GM21825 (cell line): ENCODE measurements around the gene SUPT6H.
"Not testable (repeated sequence)": the region's sequence is repeated elsewhere in the genome, so short reads cannot be mapped to it uniquely, and the experiment has no call there.

Experiments
- ATAC-seq: cut with Tn5 transposase; IDR thresholded peaks from one replicate; pipeline ENCODE4 v1.9.1; 2021; ENCODE audit warnings: mild to moderate bottlenecking, moderate library complexity; ENCODE audit not compliant: unreplicated experiment

The SUPT6H gene

GRCh38 chr17:28717578-28718332 lies 55.8 kb downstream of the SUPT6H start, which contains the start of gene RAB34:
RAB34 (minus strand) TSS chr17:28717868; CDS start chr17:28717266, 602 bp downstream.
- ATAC-seq = no peak

DNA sequence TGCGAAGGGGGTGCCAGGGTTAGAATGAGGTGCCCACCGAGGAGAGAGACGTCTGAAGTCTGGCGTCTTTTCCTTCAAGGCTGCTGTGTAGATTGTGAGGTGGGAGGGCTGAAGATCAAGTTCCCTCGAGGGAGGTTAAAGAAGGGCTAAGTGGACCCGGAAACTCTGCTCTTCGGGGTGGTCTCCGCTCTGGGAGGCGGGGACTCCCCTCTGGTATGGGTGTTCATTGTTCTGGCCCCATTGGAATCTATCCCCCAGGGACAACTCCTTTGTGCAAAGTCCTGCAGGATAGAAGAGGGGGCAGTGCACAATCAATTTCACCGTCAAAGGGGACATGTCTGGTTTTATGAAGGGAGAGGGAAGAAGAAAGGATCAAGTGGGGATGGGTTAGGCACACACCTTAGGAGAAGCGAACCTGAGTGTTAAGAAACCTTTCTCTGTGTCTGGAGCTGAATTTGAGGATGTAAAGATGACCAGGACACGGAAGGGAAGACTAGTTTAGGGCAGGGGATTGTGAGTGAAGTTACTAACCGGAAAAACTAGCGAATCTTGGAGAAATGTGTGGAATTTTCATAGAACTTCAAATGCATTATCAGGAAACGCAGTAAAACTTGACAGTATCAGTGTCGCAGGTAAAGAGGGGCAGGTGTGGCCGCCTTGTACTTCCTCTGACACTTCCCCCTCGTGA lies 56.5 kb downstream of the SUPT6H start:
- ATAC-seq = no peak

DNA sequence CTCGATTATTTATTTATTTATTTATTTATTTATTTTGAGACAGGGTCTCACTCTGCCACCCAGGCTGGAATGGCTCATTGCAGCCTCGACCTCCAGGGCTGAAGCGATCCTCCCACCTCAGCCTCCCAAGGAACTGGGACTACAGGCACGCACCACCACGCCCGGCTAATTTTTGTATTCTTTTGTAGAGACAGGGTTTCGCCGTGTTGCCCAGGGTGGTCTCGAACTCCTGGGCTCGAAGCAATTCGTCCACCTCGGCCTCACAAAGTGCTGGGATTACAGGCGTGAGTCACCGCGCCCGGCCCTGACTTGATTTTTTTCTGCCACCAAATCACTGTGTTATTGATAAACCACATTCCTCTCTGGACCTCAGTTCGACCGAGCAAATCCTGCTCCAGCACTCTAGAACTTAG lies 57.0 kb downstream of the SUPT6H start:
- ATAC-seq = no peak

DNA sequence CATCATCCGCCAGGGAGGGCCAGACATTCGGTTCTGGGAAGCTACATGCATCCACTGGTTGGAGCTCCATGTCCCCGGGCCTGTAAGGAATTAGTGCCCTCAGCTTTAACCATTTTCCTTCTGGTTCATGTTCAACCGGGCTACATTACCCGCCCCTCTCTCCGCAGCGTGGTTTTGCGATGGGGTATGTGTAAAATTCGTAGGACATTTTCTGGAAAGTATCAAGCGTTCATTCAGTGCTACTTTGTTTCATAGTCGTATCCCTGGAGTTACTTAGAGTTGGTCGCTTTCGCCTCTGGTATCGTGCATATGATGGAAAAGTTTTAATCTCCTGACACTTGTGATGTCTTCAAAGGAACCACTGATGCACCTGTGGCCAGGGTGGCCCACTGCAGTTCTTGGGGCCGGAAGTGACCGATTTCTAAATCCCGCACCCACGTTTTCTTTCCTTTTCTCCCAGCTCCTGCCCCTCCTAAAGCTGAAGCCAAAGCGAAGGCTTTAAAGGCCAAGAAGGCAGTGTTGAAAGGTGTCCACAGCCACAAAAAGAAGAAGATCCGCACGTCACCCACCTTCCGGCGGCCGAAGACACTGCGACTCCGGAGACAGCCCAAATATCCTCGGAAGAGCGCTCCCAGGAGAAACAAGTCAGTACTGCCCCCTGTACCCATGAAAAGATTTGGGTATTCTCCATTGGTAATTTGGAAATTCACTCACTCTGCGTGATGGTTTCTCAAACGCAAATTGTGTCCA lies 58.4 kb downstream of the SUPT6H start:
- no peak for ATAC-seq

DNA sequence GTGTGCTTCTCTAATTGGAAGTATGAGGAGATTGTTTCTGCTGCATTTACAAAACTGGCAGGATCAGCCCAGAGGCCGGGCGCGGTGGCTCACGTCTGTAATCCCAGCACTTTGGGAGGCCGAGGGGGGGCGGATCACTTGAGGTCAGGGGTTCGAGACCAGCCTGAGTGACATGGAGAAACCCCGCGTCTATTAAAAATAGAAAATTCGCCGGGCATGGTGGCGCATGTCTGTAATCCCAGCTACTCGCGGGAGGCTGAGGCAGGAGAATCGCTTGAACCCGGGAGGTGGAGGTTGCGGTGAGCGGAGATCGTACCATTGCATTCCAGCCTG lies 59.0 kb downstream of the SUPT6H start:
- ATAC-seq = not testable (repeated sequence)

DNA sequence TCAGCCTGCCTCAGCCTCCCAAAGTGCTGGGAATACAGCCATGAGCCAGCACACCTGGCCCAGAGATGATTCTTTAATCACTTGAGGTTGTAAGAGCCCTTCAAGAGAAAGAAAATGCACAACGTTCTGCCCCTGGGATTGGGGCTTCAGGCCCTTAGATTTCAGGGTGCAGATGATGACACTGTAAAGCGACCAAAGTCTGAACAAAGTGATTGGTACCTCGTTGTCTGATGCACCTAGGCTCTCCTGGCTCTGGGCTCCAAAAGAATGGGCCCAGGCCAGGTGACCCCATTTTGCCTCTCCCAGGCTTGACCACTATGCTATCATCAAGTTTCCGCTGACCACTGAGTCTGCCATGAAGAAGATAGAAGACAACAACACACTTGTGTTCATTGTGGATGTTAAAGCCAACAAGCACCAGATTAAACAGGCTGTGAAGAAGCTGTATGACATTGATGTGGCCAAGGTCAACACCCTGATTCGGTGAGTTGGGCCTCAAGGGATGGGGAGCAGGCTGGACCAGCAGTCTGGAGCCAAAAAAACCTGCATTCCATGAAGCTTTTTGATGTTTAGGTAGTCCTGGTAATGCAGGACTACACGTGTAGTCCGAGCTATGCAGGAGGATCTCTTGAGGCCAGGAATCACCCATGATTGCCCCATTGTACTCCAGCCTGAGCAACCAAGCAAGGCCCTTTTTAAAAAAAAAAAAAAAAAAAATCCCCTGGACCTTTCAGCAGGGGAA lies 60.6 kb downstream of the SUPT6H start:
- ATAC-seq = no peak

GRCh38 chr17:28723159-28723835 lies 61.3 kb downstream of the SUPT6H start:
- no peak for ATAC-seq

DNA sequence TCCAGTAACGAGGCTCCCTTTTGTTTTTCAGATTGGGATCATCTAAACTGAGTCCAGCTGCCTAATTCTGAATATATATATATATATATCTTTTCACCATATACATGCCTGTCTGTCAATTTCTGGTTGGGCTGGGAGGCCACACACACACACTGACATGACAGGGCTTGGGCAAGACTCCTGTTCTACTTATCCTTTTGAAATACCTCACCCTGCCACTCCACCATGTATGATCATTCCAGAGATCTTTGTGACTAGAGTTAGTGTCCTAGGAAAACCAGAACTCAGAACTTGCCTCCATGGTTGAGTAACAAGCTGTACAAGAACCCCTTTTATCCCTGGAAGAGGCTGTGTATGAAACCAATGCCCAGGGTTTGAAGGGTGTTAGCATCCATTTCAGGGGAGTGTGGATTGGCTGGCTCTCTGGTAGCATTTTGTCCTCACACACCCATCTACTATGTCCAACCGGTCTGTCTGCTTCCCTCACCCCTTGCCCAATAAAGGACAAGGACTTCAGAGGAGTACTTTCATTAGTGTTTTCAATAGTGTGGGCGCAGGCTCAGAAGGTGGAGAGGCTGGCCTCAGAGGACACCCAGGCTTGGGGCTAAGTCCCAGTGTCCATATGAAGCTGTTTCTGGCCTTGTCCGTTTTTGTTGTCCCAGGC lies 62.0 kb downstream of the SUPT6H start:
- ATAC-seq = not testable (repeated sequence)

DNA sequence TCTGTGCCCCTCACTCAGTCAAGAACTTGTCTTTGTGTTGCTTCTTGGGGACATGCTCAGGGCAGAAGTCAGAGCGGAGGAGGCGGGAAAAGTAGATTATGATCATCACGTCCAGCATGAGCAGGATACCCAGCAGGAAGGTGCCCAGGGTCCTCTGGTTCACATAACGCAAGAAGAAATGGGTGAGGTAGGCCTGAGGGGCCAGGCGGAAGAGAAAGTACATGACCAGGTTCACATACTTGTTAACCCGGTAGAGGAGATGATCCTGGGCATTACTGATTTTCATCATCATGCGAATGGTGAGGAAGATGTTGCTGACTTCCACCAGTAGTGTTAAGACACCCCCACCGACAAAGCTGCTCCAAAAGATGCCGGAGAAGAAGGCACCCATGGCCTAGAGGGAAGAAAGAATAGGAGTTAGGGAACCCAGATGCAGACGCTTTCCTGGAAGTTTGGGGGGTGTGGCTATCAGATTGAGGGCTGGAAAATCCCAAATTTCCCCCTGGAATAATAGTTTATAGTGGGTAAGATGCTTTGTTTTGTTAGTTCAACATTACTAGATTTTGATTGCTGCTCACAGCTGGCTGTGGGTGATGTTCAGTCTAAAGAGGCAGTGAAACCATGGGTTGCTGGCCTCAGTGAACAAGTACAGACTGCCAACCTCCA lies 62.6 kb downstream of the SUPT6H start:
- ATAC-seq = no peak

DNA sequence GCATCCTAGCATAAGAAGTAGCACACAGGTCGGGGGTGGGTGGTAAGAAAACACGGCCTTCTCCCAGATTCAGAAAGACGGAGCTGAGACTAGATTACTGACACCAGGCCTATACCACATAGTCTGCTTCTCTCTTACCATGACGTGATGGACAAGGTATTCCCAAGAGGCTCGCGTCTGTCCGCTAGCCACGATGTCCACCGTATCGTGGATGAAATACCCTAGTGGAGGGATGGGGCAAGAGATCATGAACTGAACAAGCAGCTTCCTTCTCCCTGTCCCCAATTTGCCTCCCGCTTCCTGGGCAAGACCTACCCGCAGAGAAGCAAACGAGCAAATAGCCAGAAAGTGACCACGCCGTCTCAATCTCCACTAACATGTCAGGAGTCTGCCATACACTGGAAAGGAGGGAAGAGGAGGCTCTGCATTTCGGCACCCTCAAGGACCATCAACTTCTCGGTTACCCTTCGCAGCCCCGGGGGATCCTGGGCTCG lies 63.2 kb downstream of the SUPT6H start:
- ATAC-seq = no peak

- no peak for ATAC-seq
These were observed 63.7 kb downstream of the SUPT6H start for GRCh38 chr17:28725660-28726225.

DNA sequence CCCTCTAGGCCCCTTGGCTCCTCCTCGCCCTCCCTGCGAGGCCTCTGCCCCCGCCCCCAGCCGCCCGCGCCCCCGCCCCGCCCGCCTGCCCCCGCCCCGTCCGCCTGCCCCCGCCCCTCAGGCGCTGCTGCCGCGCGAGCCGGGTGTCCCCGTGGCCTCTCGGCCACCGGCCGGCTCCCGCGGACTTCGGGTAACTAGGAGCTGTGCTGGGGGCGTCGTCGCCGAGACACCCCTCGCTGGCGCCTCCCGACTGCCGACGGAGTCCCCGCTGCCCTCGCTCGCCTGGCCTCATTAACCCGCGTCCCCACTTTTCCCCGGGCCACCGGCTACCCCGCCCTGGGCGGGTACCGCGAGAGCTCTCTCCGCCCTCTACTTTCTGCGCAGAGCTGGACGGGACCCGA lies 64.2 kb downstream of the SUPT6H start, which contains the start of gene TLCD1:
TLCD1 (minus strand) TSS at position 8 of the 401 bp plus-strand sequence. CDS start 136 bp downstream, outside the sequence.
- no peak for ATAC-seq

DNA sequence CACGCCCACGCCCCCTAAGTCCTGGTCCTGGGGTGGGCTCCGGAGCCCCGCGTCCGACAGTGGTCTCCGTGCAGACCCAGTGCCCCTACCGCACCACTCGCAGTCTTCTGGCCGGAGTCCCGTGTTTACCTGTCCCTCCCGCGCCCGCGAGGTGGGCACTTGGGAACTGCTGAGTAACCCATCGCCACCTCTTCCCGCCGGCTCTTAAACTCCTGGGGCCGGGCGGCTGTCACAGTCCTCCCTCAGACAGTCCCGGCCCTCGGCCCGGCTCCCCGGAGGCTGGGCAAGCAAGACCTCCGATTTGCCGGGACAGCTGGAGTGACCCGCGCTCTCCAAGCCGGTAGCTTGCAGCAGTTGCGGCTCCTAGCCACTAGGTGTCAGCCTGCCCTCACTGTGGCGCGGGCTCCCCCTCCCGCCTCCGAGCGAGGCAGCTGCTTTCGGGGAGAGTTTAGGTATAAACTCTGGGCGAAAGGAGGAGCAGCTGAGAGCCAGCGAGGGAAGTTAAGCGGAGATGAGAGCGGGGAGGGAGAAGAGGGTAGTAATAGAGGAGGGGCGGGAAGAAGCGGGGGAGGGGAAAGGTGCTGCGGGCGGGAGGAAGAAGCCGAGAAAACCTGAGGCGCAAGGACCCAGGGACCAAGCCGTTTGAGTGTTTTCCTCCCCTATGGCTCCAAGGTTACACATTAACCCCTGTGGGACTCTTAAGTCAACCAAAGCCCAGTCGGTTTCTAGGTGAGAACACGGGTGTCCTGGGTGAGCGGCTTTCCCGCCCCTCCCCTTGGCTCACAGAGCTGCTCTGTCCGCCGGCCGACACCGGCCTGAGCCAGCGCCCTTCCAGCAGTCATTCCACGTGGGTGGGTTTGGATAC lies 64.9 kb downstream of the SUPT6H start:
- peak; percentile 38 for ATAC-seq

GRCh38 chr17:28728364-28729200 lies 66.6 kb downstream of the SUPT6H start, which contains the start of gene NEK8:
NEK8 (plus strand) TSS chr17:28728788; CDS start chr17:28728814, 26 bp downstream.
- ATAC-seq = peak; percentile 35

GRCh38 chr17:28729950-28730330 lies 67.9 kb downstream of the SUPT6H start:
- no peak for ATAC-seq

- ATAC-seq = no peak
These were observed 71.3 kb downstream of the SUPT6H start for GRCh38 chr17:28733346-28733745.

DNA sequence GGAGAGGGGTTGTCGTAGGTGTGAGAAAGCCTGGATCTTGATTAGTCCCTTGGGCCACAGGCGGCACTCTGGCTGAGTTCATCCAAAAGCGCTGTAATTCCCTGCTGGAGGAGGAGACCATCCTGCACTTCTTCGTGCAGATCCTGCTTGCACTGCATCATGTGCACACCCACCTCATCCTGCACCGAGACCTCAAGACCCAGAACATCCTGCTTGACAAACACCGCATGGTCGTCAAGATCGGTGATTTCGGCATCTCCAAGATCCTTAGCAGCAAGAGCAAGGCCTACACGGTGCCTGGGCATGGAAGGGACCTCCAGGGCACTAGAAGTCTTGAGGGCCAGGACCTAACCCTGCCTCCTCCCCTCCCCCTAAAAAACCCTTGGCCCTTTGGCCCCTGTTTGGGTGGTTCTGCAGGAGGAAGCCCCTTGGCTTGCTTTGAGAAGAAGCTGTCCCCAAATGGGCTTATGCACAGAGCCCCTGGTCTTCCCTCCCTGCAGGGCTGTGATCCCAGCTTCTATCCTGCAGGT lies 72.8 kb downstream of the SUPT6H start:
- no peak for ATAC-seq
